CD14-positive monocyte (primary cell): Measurements from ENCODE around the gene SLC25A28. TPM values are rescaled to one million over a fixed set of nuclear protein-coding genes. Genes with fewer than 3 reads are reported as not detected.

Experiments used
- DNase-seq, 3 donors: peaks; one replicate each; pipeline ENCODE4 v3.0.0-alpha.2; 2011 to 2022
- H2AFZ ChIP-seq: 2 replicates; pipeline ENCODE4 v1.6.0; 2012; ENCODE audit warnings: mild to moderate bottlenecking, low read depth, low read length, inconsistent platforms; ENCODE audit not compliant: insufficient read depth, poor library complexity, severe bottlenecking
- H3K27ac ChIP-seq, 2 donors: 1 replicate in 1 of 2; 2 replicates in 1 of 2; pipeline ENCODE4 v1.5.1; 2012 to 2013; ENCODE audit warnings: low read length in 2 of 2, control low read depth in 1 of 2, inconsistent platforms in 1 of 2, low read depth in 1 of 2, mild to moderate bottlenecking in 1 of 2
- H3K27me3 ChIP-seq, 2 donors: one replicate each; pipeline versions ENCODE4 v1.6.0 to v1.6.1; 2011 to 2013; ENCODE audit warnings: low read length in 2 of 2; ENCODE audit not compliant: control insufficient read depth in 2 of 2, insufficient read depth in 2 of 2
- H3K36me3 ChIP-seq, 2 donors: replicated peaks in 1 of 2; 1 replicate in 1 of 2; 2 replicates in 1 of 2; pipeline versions ENCODE4 v1.5.1 to v1.6.1; 2012 to 2013; ENCODE audit warnings: low read length in 2 of 2, control low read depth in 1 of 2, inconsistent platforms in 1 of 2, mild to moderate bottlenecking in 1 of 2; ENCODE audit not compliant: insufficient read depth in 2 of 2, control insufficient read depth in 1 of 2
- H3K4me1 ChIP-seq, 2 donors: 1 replicate in 1 of 2; 2 replicates in 1 of 2; pipeline versions ENCODE4 v1.5.1 to v1.6.1; 2012 to 2013; ENCODE audit warnings: low read length in 2 of 2, control low read depth in 1 of 2, inconsistent platforms in 1 of 2, mild to moderate bottlenecking in 1 of 2, moderate library complexity in 1 of 2; ENCODE audit not compliant: insufficient read depth in 2 of 2, control insufficient read depth in 1 of 2
- H3K4me2 ChIP-seq: replicated peaks from 2 replicates; pipeline ENCODE3; 2012; ENCODE audit warnings: low read length, moderate library complexity, mild to moderate bottlenecking; ENCODE audit not compliant: poor library complexity, severe bottlenecking; ENCODE audit errors: extremely low read depth
- H3K4me3 ChIP-seq, 3 experiments: fragments of 200-600 bp in 1 of 3; sonication (generic) in 1 of 3; replicated peaks in 1 of 3; 1 replicate in 2 of 3; 2 replicates in 1 of 3; pipeline ENCODE4 v1.5.1; 2011 to 2013; ENCODE audit warnings: low read length in 3 of 3, mild to moderate bottlenecking in 3 of 3, control low read depth in 2 of 3, low read depth in 2 of 3, inconsistent platforms in 1 of 3, moderate library complexity in 1 of 3
- H3K79me2 ChIP-seq: 2 replicates; pipeline ENCODE4 v1.6.0; 2012; ENCODE audit warnings: mild to moderate bottlenecking, control low read depth, inconsistent platforms, low read length, moderate library complexity; ENCODE audit not compliant: insufficient read depth
- H3K9ac ChIP-seq: 2 replicates; pipeline ENCODE4 v1.6.0; 2017; ENCODE audit warnings: low read length, mild to moderate bottlenecking; ENCODE audit not compliant: insufficient read depth, poor library complexity, severe bottlenecking
- H3K9me3 ChIP-seq, 2 donors: replicated peaks in 1 of 2; 1 replicate in 1 of 2; 2 replicates in 1 of 2; pipeline versions ENCODE4 v1.5.1 to v1.6.1; 2012 to 2013; ENCODE audit warnings: low read length in 2 of 2, control low read depth in 1 of 2; ENCODE audit not compliant: control insufficient read depth in 1 of 2, insufficient read depth in 1 of 2
- H4K20me1 ChIP-seq: 2 replicates; pipeline ENCODE4 v1.6.0; 2012; ENCODE audit warnings: mild to moderate bottlenecking, low read length, control low read depth, moderate library complexity; ENCODE audit not compliant: insufficient read depth
- H3K27ac Mint-ChIP-seq, 7 donors: one replicate each; pipeline ENCODE4 v1.8.0; 2020; ENCODE audit warnings: mild to moderate bottlenecking in 7 of 7, mixed read lengths in 7 of 7, moderate library complexity in 6 of 7, inconsistent platforms in 2 of 7
- H3K27me3 Mint-ChIP-seq, 3 donors: one replicate each; pipeline ENCODE4 v1.8.0; 2021 to 2022; ENCODE audit warnings: low read depth in 3 of 3, mild to moderate bottlenecking in 3 of 3, mixed read lengths in 3 of 3, moderate library complexity in 3 of 3, inconsistent platforms in 1 of 3
- H3K36me3 Mint-ChIP-seq, 2 donors: one replicate each; pipeline ENCODE4 v1.8.0; 2020; ENCODE audit warnings: mixed read lengths in 2 of 2, inconsistent platforms in 1 of 2, mild to moderate bottlenecking in 1 of 2
- H3K4me1 Mint-ChIP-seq: one replicate; pipeline ENCODE4 v1.8.0; 2020; ENCODE audit warnings: mild to moderate bottlenecking, mixed read lengths
- H3K4me3 Mint-ChIP-seq, 2 donors: one replicate each; pipeline ENCODE4 v1.8.0; 2020; ENCODE audit warnings: mild to moderate bottlenecking in 2 of 2, mixed read lengths in 2 of 2, moderate library complexity in 1 of 2
- H3K9me3 Mint-ChIP-seq, 7 donors: one replicate each; pipeline ENCODE4 v1.8.0; 2020 to 2022; ENCODE audit warnings: mixed read lengths in 7 of 7, mild to moderate bottlenecking in 6 of 7, moderate library complexity in 6 of 7, inconsistent platforms in 2 of 7
- CTCF ChIP-seq: fragments of 200-600 bp; IDR thresholded peaks from one replicate; pipeline ENCODE4 v1.8.0; 2022; ENCODE audit warnings: antibody characterized with exemption, mild to moderate bottlenecking
- WGBS: methylation state at CpG from one replicate; pipeline ENCODE4 v1.1.5; 2013; ENCODE audit warnings: missing lambda C conversion rate; ENCODE audit not compliant: insufficient coverage; 5-methylcytosine and 5-hydroxymethylcytosine counted together
- intact Hi-C, 2 donors: fragments of 100-400 bp; cut with micrococcal nuclease; formaldehyde crosslinking; loops; one replicate each; pipeline versions ENCODE4 v1.15.0 to v1.15.1; 2023
- polyA plus RNA-seq, 3 donors: library from polyadenylated mRNA; depleted of rRNA in 1 of 3; unstranded in 2 of 3; stranded (reverse) in 1 of 3; fragments of 300-500 nt in 2 of 3; fragments of >200 nt in 1 of 3; fragmentation: Illumina TruSeq in 2 of 3; gene quantifications; 1 replicate in 2 of 3; 2 replicates in 1 of 3; pipeline ENCODE4 v1.2.3, GENCODE V29; 2012 to 2021

SLC25A28 gene
- polyA plus RNA-seq, 3 donors, result 15.4 to 147 (median 15.5) TPM

GRCh38 chr10:99656199-99657064 is 36.2 kb upstream of the SLC25A28 start:
- Mint-ChIP-seq H3K36me3 (peaks cover 4 to 7% of the 10 kb centered on the region in 2 donors), H3K4me1 (peaks cover 61% of the 10 kb centered on the region), H3K27me3 (peaks cover 0 to 5% (median 0%) of the 10 kb centered on the region in 3 donors), H3K4me3 (peak overlapping the region; percentile 43 to 48), H3K9me3 (no peaks in the 10 kb centered on the region), H3K27ac (peak overlapping the region; percentile 80 to 90 (median 87))
- DNase-seq, result peak in 2 of 3 donors; percentile 21 to 22
- intact Hi-C loops, result loop anchor here in 1 of 2 donors (5.0 kb wide), 1 partner anchor 34 kb away; the partner anchor contains the start of gene SLC25A28
- H3K4me3 ChIP-seq, result peak overlapping the region in 1 of 3 experiments; percentile 10
- H3K27ac ChIP-seq, result peak overlapping the region in 1 of 2 donors; percentile 68
- H3K4me1 ChIP-seq, result peaks cover 49 to 60% of the 10 kb centered on the region in 2 donors
- no peaks in the 10 kb centered on the region for H3K36me3 ChIP-seq
- H3K9ac ChIP-seq, result no peak overlapping the region
- no peak for TF ChIP-seq CTCF
- H2AFZ ChIP-seq, result peak overlapping the region; percentile 54
- H3K9me3 ChIP-seq, result no peaks in the 10 kb centered on the region
- H3K27me3 ChIP-seq, result no peaks in the 10 kb centered on the region
- H4K20me1 ChIP-seq, result no peaks in the 10 kb centered on the region
- no CpG with 5 or more reads among the region's 1 CpG for WGBS
- peak overlapping the region; percentile 2 for H3K4me2 ChIP-seq
- H3K79me2 ChIP-seq, result peaks cover 16% of the 10 kb centered on the region

- DNase-seq, result no peak
- Histone ChIP-seq H3K9ac (no peak overlapping the region), H3K4me2 (no peak overlapping the region), H3K9me3 (no peaks in the 10 kb centered on the region), H3K27me3 (no peaks in the 10 kb centered on the region), H3K79me2 (peaks cover 3% of the 10 kb centered on the region), H3K4me1 (peaks cover 42 to 52% of the 10 kb centered on the region in 2 donors), H3K36me3 (no peaks in the 10 kb centered on the region), H2AFZ (peak overlapping the region; percentile 46), H3K4me3 (no peak overlapping the region), H3K27ac (peak overlapping the region in 1 of 2 donors; percentile 13), H4K20me1 (no peaks in the 10 kb centered on the region)
- Mint-ChIP-seq H3K36me3 (peaks cover 4 to 9% of the 10 kb centered on the region in 2 donors), H3K27me3 (peaks cover 0 to 3% (median 0%) of the 10 kb centered on the region in 3 donors), H3K4me1 (peaks cover 49% of the 10 kb centered on the region), H3K27ac (peak overlapping the region in 5 of 7 donors; percentile 8 to 76 (median 19)), H3K4me3 (no peak overlapping the region), H3K9me3 (no peaks in the 10 kb centered on the region)
- no peak for TF ChIP-seq CTCF
- intact Hi-C loops, result loop anchor here in 1 of 2 donors (5.0 kb wide), 1 partner anchor 32 kb away; the partner anchor contains the start of gene SLC25A28
- WGBS, result 53% methylated on average over 4 of the region's 9 CpGs
Measured at GRCh38 chr10:99654390-99655175, 34.3 kb upstream of the SLC25A28 start.
